HG03196 (cell line): ENCODE data around the gene SPDYE3.
A peak's percentile ranks its signal among the peaks of the same experiment; 100 is the strongest.

Experiments used
- ATAC-seq: cut with Tn5 transposase; IDR thresholded peaks from one replicate; pipeline ENCODE4 v1.9.1; 2021; ENCODE audit not compliant: unreplicated experiment

The SPDYE3 gene

GRCh38 chr7:100369105-100369504 is 61.6 kb downstream of the SPDYE3 start:
- ATAC-seq, result peak; percentile 62

- ATAC-seq, result no peak
These were observed 62.8 kb downstream of the SPDYE3 start for GRCh38 chr7:100370303-100370702.

GRCh38 chr7:100370746-100371145 is 63.2 kb downstream of the SPDYE3 start:
- ATAC-seq, result no peak

- no peak for ATAC-seq
These were observed 64.2 kb downstream of the SPDYE3 start for GRCh38 chr7:100371561-100372171.
